ENCODE measurements around the gene SELENOM.
"Not testable (repeated sequence)": the region's sequence is repeated elsewhere in the genome, so short reads cannot be mapped to it uniquely, and the experiment has no call there.

DNA sequence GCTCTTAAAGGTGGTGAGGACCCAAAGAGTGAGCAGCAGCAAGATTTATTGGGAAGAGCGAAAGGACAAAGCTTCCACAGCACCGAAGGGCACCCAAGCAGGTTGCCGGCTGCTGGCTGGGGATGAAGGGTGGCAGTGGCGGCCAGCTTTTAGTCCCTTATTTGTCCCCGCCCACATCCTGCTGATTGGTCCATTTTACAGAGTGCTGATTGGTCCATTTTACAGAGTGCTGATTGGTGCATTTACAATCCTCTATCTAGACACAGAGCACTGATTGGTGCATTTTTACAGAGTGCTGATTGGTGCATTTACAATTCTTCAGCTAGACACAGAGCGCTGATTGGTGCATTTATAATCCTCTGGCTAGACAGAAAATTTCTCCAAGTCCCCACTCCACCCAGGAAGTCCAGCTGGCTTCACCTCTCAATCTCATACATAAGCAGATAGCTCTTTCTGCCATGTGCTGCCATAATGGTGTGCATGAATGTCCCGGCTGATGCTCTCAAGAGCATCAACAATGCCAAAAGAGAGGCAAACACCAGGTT, 5.3 kb upstream of the SELENOM start:
- TF ChIP-seq, protein P1, sequence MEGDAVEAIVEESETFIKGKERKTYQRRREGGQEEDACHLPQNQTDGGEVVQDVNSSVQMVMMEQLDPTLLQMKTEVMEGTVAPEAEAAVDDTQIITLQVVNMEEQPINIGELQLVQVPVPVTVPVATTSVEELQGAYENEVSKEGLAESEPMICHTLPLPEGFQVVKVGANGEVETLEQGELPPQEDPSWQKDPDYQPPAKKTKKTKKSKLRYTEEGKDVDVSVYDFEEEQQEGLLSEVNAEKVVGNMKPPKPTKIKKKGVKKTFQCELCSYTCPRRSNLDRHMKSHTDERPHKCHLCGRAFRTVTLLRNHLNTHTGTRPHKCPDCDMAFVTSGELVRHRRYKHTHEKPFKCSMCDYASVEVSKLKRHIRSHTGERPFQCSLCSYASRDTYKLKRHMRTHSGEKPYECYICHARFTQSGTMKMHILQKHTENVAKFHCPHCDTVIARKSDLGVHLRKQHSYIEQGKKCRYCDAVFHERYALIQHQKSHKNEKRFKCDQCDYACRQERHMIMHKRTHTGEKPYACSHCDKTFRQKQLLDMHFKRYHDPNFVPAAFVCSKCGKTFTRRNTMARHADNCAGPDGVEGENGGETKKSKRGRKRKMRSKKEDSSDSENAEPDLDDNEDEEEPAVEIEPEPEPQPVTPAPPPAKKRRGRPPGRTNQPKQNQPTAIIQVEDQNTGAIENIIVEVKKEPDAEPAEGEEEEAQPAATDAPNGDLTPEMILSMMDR (IDR thresholded peaks at IDR 0.05; ENCODE audit: low read length) = not testable (repeated sequence)
- not testable (repeated sequence) for TF ChIP-seq EZH2 (IDR thresholded peaks at IDR 0.05; ENCODE audit: borderline replicate concordance, low read length)
